Measurements from ENCODE around the gene MYL1. TPM values are rescaled to one million over a fixed set of nuclear protein-coding genes. Genes with fewer than 3 reads are reported as not detected.

The MYL1 gene
- polyA plus RNA-seq, 1 experiment: not detected

DNA sequence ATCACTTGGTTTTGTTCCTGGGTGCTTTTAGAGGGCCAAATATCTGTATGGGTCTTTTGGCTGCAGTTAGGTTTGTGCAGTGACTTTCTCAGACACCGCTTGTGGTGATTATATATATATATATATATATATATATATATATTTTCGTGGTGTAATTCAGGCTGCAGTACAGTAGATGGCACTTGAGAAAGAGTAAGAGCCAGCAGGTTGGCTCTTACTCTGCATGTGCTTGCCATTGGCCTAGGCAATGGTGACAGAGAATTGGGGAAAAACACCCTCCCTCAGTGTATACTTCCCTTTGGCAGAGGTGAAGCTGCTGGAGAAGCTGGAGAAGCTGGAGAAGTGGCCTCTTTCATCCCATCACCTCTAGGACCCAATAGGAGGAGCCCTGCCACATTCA lies 22.2 kb upstream of the MYL1 start:
- ChIA-PET CTCF (no interaction called here), POLR2A (no interaction called here)
- Histone ChIP-seq H3K27me3 (ENCODE audit: control insufficient read depth, insufficient read depth, low read length) (no peaks in the 10 kb centered on the region), H3K27ac (ENCODE audit: low read depth, low read length) (no peak overlapping the region), H3K9me3 (ENCODE audit: control insufficient read depth, insufficient read depth, low read length) (peaks cover 6% of the 10 kb centered on the region; the same call in 1 of the 2 replicates), H3K4me3 (ENCODE audit: low read depth, low read length) (no peak overlapping the region)
- no peak for DNase-seq (ENCODE audit: low read depth, low spot score)
- TF ChIP-seq, protein P1, sequence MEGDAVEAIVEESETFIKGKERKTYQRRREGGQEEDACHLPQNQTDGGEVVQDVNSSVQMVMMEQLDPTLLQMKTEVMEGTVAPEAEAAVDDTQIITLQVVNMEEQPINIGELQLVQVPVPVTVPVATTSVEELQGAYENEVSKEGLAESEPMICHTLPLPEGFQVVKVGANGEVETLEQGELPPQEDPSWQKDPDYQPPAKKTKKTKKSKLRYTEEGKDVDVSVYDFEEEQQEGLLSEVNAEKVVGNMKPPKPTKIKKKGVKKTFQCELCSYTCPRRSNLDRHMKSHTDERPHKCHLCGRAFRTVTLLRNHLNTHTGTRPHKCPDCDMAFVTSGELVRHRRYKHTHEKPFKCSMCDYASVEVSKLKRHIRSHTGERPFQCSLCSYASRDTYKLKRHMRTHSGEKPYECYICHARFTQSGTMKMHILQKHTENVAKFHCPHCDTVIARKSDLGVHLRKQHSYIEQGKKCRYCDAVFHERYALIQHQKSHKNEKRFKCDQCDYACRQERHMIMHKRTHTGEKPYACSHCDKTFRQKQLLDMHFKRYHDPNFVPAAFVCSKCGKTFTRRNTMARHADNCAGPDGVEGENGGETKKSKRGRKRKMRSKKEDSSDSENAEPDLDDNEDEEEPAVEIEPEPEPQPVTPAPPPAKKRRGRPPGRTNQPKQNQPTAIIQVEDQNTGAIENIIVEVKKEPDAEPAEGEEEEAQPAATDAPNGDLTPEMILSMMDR (IDR thresholded peaks at IDR 0.05; ENCODE audit: low read depth, low read length): no peak

DNA sequence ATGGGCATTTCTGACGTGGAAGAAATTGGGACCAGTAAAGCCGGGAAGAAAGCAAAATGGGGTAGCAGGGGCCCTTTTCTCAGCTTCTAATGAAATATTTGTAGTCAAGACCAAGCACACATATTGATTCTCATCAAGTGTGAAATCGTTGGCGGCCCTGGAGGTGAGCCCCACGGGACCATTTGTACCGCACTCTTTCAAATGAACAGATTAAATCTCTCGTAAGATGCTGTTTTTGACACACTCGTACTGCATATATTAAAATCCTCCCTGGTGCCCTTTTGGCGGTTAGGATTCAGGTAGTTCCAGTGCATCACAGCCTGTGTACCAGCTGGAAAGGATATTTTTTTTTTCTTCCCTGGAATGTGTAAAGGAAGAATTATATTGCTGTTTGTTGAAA lies 9.9 kb upstream of the MYL1 start:
- ChIA-PET POLR2A (no interaction called here), CTCF (no interaction called here)
- H3K27me3 ChIP-seq (ENCODE audit: control insufficient read depth, insufficient read depth, low read length): no peaks in the 10 kb centered on the region
- no peak overlapping the region for H3K4me3 ChIP-seq (ENCODE audit: low read depth, low read length)
- no peaks in the 10 kb centered on the region for H3K9me3 ChIP-seq (ENCODE audit: control insufficient read depth, insufficient read depth, low read length)
- TF ChIP-seq, protein P1 (IDR thresholded peaks at IDR 0.05; ENCODE audit: low read depth, low read length): no peak
- no peak for DNase-seq (ENCODE audit: low read depth, low spot score)
- H3K27ac ChIP-seq (ENCODE audit: low read depth, low read length): no peak overlapping the region

DNA sequence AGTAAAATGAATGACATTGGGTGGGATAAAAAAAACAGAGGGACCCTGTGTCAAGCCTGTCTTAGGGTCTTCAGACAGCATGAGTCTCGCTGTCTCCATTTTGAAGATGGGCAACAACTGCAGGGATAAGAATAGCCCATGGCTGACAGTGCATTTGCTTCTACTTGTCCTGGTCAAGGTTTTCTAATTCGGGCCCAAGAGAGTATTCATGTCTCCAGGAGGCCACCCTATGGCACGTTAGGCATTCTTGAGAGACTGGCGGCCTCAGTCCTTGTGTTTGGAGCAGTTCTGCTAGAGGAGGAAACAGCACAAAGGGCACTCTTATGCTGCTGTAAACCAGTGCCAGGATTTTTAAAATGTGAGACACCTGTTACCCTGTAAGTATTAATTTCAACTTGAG lies 9.5 kb upstream of the MYL1 start:
- Histone ChIP-seq H3K9me3 (ENCODE audit: control insufficient read depth, insufficient read depth, low read length) (no peaks in the 10 kb centered on the region), H3K4me3 (ENCODE audit: low read depth, low read length) (no peak overlapping the region), H3K27ac (ENCODE audit: low read depth, low read length) (no peak overlapping the region), H3K27me3 (ENCODE audit: control insufficient read depth, insufficient read depth, low read length) (no peaks in the 10 kb centered on the region)
- ChIA-PET CTCF (no interaction called here), POLR2A (no interaction called here)
- TF ChIP-seq, protein P1 (IDR thresholded peaks at IDR 0.05; ENCODE audit: low read depth, low read length): no peak
- DNase-seq (ENCODE audit: low read depth, low spot score): no peak

DNA sequence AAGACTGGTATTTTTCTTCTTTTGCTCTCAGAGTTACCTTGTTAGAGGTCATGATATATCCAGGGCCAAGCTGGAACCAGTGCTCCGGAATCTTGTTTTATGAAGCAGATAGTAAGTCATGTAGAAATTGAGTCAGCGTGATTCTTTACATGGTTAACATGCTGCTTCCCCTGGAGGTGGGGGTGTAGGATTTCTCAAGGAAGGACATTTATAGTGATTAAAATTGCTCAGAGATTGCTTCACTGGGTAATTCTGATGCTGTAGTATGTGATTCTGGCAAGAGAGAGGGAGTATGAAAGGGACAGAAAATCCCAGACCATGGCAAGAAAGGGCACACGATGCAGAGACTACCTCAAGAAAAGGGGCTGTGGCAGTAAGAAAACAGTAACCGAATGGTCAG lies 8.0 kb upstream of the MYL1 start:
- CTCF ChIA-PET: no interaction called here

DNA sequence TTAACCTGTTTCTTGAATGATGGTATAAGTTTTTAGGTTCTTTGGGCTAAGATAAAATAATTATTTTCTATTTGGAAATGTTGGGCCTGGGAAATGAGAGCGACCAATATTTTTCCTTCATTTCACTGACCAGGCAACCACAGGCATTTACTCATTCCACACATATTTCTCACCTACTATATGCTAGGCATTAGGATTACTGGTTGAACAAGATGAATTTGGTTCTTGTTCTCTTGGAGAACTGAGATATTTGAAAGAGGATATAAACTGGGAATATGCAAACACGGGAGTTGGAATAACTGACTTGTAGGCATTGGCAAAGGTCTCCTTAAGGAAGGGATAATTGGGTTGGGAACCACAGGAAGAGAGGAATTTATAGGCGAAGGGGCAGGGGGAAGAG lies 3.9 kb upstream of the MYL1 start:
- Histone ChIP-seq H3K27ac (ENCODE audit: low read depth, low read length) (no peak overlapping the region), H3K9me3 (ENCODE audit: control insufficient read depth, insufficient read depth, low read length) (peaks cover 3% of the 10 kb centered on the region; the same call in 1 of the 2 replicates), H3K27me3 (ENCODE audit: control insufficient read depth, insufficient read depth, low read length) (no peaks in the 10 kb centered on the region), H3K4me3 (ENCODE audit: low read depth, low read length) (no peak overlapping the region)
- TF ChIP-seq, protein P1 (IDR thresholded peaks at IDR 0.05; ENCODE audit: low read depth, low read length): no peak
- CTCF ChIA-PET: no interaction called here
- DNase-seq (ENCODE audit: low read depth, low spot score): no peak
- POLR2A ChIA-PET: no interaction called here

More for the DNA sequence above, 8.0 kb upstream of the MYL1 start:
- POLR2A ChIA-PET: no interaction called here
- Histone ChIP-seq H3K27ac (ENCODE audit: low read depth, low read length) (no peak overlapping the region), H3K4me3 (ENCODE audit: low read depth, low read length) (no peak overlapping the region), H3K9me3 (ENCODE audit: control insufficient read depth, insufficient read depth, low read length) (no peaks in the 10 kb centered on the region), H3K27me3 (ENCODE audit: control insufficient read depth, insufficient read depth, low read length) (no peaks in the 10 kb centered on the region)
- TF ChIP-seq, protein P1 (IDR thresholded peaks at IDR 0.05; ENCODE audit: low read depth, low read length): no peak
- DNase-seq (ENCODE audit: low read depth, low spot score): no peak

Measured in AG04450 (cell line).